Measurements from ENCODE around the gene ALG5.

The ALG5 gene

GRCh38 chr13:36924001-36924400 lies 75.1 kb downstream of the ALG5 start:
- H3K4me2 ChIP-seq, result no peak overlapping the region
- H3K9ac ChIP-seq, result no peak overlapping the region
- no peak overlapping the region for H2AFZ ChIP-seq (ENCODE audit: low read depth)
- no peak overlapping the region for H3K4me3 ChIP-seq (IDR thresholded peaks at IDR 0.05; ENCODE audit: insufficient read depth, low read depth, low read length)
- no peaks in the 10 kb centered on the region for H4K20me1 ChIP-seq (ENCODE audit: insufficient read depth)
- no peaks in the 10 kb centered on the region for H3K79me2 ChIP-seq (ENCODE audit: insufficient read depth, low read depth)
- no peaks in the 10 kb centered on the region for H3K4me1 ChIP-seq (ENCODE audit: low read depth, poor library complexity, severe bottlenecking)
- H3K36me3 ChIP-seq (ENCODE audit: insufficient read depth), result no peaks in the 10 kb centered on the region
- no peaks in the 10 kb centered on the region for H3K27me3 ChIP-seq (ENCODE audit: insufficient read depth, low read depth)
- TF ChIP-seq CTCF (conservative IDR thresholded peaks at IDR 0.05; ENCODE audit: low read depth, low read length), result no peak
- no peak overlapping the region for H3K27ac ChIP-seq

- no peak for TF ChIP-seq CTCF (conservative IDR thresholded peaks at IDR 0.05; ENCODE audit: low read depth, low read length)
- H3K4me1 ChIP-seq (ENCODE audit: low read depth, poor library complexity, severe bottlenecking), result no peaks in the 10 kb centered on the region
- no peaks in the 10 kb centered on the region for H3K36me3 ChIP-seq (ENCODE audit: insufficient read depth)
- H3K4me3 ChIP-seq (IDR thresholded peaks at IDR 0.05; ENCODE audit: insufficient read depth, low read depth, low read length), result no peak overlapping the region
- no peak overlapping the region for H3K9ac ChIP-seq
- H3K27ac ChIP-seq, result no peak overlapping the region
- no peak overlapping the region for H2AFZ ChIP-seq (ENCODE audit: low read depth)
- no peaks in the 10 kb centered on the region for H3K79me2 ChIP-seq (ENCODE audit: insufficient read depth, low read depth)
- no peaks in the 10 kb centered on the region for H3K27me3 ChIP-seq (ENCODE audit: insufficient read depth, low read depth)
- H4K20me1 ChIP-seq (ENCODE audit: insufficient read depth), result no peaks in the 10 kb centered on the region
- no peak overlapping the region for H3K4me2 ChIP-seq
Measured at GRCh38 chr13:36921631-36922301, 77.4 kb downstream of the ALG5 start.

- TF ChIP-seq CTCF (conservative IDR thresholded peaks at IDR 0.05; ENCODE audit: low read depth, low read length), result no peak
- Histone ChIP-seq H2AFZ (ENCODE audit: low read depth) (peak overlapping the region; percentile 34; the same call in 1 of the 2 replicates), H3K27me3 (ENCODE audit: insufficient read depth, low read depth) (no peaks in the 10 kb centered on the region), H3K4me1 (ENCODE audit: low read depth, poor library complexity, severe bottlenecking) (no peaks in the 10 kb centered on the region), H4K20me1 (ENCODE audit: insufficient read depth) (no peaks in the 10 kb centered on the region), H3K4me3 (IDR thresholded peaks at IDR 0.05; ENCODE audit: insufficient read depth, low read depth, low read length) (no peak overlapping the region), H3K36me3 (ENCODE audit: insufficient read depth) (no peaks in the 10 kb centered on the region), H3K4me2 (0 out of 2 replicates have a peak overlapping the region, but pooled peaks have one; percentile 25), H3K9ac (no peak overlapping the region), H3K79me2 (ENCODE audit: insufficient read depth, low read depth) (no peaks in the 10 kb centered on the region), H3K27ac (no peak overlapping the region)
Measured at GRCh38 chr13:36920616-36921185, 78.4 kb downstream of the ALG5 start.

- Histone ChIP-seq H3K79me2 (ENCODE audit: insufficient read depth, low read depth) (no peaks in the 10 kb centered on the region), H3K4me1 (ENCODE audit: low read depth, poor library complexity, severe bottlenecking) (no peaks in the 10 kb centered on the region), H3K27ac (no peak within 1 kb of the TSS), H4K20me1 (ENCODE audit: insufficient read depth) (no peaks in the 10 kb centered on the region), H3K36me3 (ENCODE audit: insufficient read depth) (no peaks in the 10 kb centered on the region), H3K4me2 (0 out of 2 replicates have a peak within 1 kb of the TSS, but pooled peaks have one; percentile 25), H2AFZ (ENCODE audit: low read depth) (peak within 1 kb of the TSS; percentile 34; the same call in 1 of the 2 replicates), H3K9ac (no peak within 1 kb of the TSS), H3K27me3 (ENCODE audit: insufficient read depth, low read depth) (no peaks in the 10 kb centered on the region), H3K4me3 (IDR thresholded peaks at IDR 0.05; ENCODE audit: insufficient read depth, low read depth, low read length) (no peak within 1 kb of the TSS)
- no peak for TF ChIP-seq CTCF (conservative IDR thresholded peaks at IDR 0.05; ENCODE audit: low read depth, low read length)
Measured at GRCh38 chr13:36919833-36920615, 79.1 kb downstream of the ALG5 start, which contains the start of gene SMAD9. TSS of gene SMAD9 (minus strand) at chr13:36920238. CDS start at chr13:36879689, 40,549 bp downstream.

Measured in KMS-11 (cell line).